Peyer's patch (tissue), 4 donors: ENCODE data around the gene ADAT3. TPM values are rescaled to one million over a fixed set of nuclear protein-coding genes. Genes with fewer than 3 reads are reported as not detected.

ENCODE experiments used
- DNase-seq, 3 donors: peaks; one replicate each; pipeline ENCODE4 v3.0.0-alpha.2; 2017 to 2019
- H3K27ac ChIP-seq, 4 donors: fragments of 200-600 bp; sonication (generic); one replicate each; pipeline ENCODE4 v1.5.1; 2016 to 2019
- H3K27me3 ChIP-seq, 2 donors: fragments of 200-600 bp; sonication (generic); one replicate each; pipeline ENCODE4 v1.5.1; 2019
- H3K36me3 ChIP-seq, 3 donors: fragments of 200-600 bp; sonication (generic); one replicate each; pipeline ENCODE4 v1.5.1; 2016 to 2019
- H3K4me1 ChIP-seq, 4 donors: fragments of 200-600 bp; sonication (generic); one replicate each; pipeline ENCODE4 v1.5.1; 2016 to 2019
- H3K4me3 ChIP-seq, 4 donors: fragments of 200-600 bp; sonication (generic); 1 replicate in 3 of 4; 2 replicates in 1 of 4; pipeline ENCODE4 v1.5.1; 2016 to 2019; ENCODE audit warnings: mild to moderate bottlenecking in 1 of 4
- H3K9me3 ChIP-seq, 4 donors: fragments of 200-600 bp; sonication (generic); one replicate each; pipeline ENCODE4 v1.5.1; 2016 to 2019; ENCODE audit warnings: mild to moderate bottlenecking in 1 of 4
- POLR2A ChIP-seq, 2 donors: fragments of 450-650 bp; IDR thresholded peaks; one replicate each; pipeline ENCODE4 v1.5.1; 2017; ENCODE audit warnings: antibody characterized with exemption in 2 of 2, mild to moderate bottlenecking in 2 of 2, moderate library complexity in 2 of 2
- total RNA-seq, 4 donors: library from RNA; depleted of rRNA; stranded (reverse); fragments of >200 nt; gene quantifications; one replicate each; pipeline ENCODE4 v1.1.0, GENCODE V29; 2016
- TF ChIP-seq, protein P1 (sequence below), 6 experiments: fragments of 450-650 bp in 4 of 6; fragments of 200-600 bp in 2 of 6; sonication (generic) in 1 of 6; IDR thresholded peaks; one replicate each; pipeline ENCODE4 v1.5.1; 2017 to 2019; ENCODE audit warnings: antibody characterized with exemption in 6 of 6, mild to moderate bottlenecking in 3 of 6, moderate library complexity in 1 of 6

ADAT3 gene
- total RNA-seq, 4 donors from 2014 or later: 18.2 to 33.3 (median 23.8) TPM

DNA sequence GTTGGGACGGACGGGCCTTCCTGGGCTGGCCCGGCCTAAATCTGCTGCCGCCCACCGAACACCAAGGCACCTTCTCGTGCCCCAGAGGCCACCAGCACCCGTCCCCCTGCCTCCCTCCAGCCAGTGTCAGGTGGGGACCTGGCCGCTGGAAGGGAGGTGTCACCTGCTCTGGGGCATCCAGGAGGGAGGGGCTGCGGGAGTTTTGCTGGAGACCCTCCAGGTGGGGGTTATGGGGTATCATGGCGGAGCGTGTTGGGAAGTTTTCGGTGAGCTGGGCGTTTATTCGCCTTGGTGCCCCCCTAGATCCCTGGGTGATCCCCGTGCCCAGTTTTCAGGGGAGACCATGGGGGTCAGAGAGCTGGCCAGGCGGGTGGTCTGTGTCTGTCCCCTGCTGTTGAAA is 45.4 kb downstream of the ADAT3 start:
- peaks cover 0 to 3% (median 0%) of the 10 kb centered on the region in 4 donors for H3K4me1 ChIP-seq
- no peak overlapping the region for H3K27ac ChIP-seq
- no peak overlapping the region for H3K4me3 ChIP-seq
- TF ChIP-seq, protein P1, sequence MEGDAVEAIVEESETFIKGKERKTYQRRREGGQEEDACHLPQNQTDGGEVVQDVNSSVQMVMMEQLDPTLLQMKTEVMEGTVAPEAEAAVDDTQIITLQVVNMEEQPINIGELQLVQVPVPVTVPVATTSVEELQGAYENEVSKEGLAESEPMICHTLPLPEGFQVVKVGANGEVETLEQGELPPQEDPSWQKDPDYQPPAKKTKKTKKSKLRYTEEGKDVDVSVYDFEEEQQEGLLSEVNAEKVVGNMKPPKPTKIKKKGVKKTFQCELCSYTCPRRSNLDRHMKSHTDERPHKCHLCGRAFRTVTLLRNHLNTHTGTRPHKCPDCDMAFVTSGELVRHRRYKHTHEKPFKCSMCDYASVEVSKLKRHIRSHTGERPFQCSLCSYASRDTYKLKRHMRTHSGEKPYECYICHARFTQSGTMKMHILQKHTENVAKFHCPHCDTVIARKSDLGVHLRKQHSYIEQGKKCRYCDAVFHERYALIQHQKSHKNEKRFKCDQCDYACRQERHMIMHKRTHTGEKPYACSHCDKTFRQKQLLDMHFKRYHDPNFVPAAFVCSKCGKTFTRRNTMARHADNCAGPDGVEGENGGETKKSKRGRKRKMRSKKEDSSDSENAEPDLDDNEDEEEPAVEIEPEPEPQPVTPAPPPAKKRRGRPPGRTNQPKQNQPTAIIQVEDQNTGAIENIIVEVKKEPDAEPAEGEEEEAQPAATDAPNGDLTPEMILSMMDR (IDR thresholded peaks at IDR 0.05): no peak
- no peak for TF ChIP-seq POLR2A (IDR thresholded peaks at IDR 0.05)
- no peaks in the 10 kb centered on the region for H3K27me3 ChIP-seq
- peaks cover 0 to 17% (median 0%) of the 10 kb centered on the region in 3 donors for H3K36me3 ChIP-seq
- no peak for DNase-seq
- H3K9me3 ChIP-seq: no peaks in the 10 kb centered on the region

DNA sequence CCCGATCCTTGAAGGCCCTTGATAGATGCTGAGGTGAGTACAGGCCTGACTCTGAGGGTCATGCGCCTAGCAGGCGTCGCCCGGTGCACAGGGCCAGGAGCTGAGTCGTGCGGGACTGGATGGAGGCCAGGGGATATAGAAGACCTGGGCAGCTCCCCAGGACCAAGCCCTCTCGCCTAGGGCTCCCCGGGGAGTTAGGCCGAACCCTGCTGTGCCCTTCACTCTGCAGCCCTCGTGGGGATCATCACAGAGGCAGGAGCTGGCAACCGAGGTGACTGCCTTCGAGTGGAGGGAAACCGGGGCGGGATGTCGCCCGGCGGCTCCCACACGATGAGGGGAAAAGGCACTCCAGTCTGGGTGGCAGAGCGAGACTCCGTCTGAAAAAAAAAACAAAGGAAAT is 47.4 kb downstream of the ADAT3 start:
- Histone ChIP-seq H3K4me3 (no peak overlapping the region), H3K27ac (no peak overlapping the region), H3K27me3 (no peaks in the 10 kb centered on the region), H3K36me3 (peaks cover 0 to 17% (median 0%) of the 10 kb centered on the region in 3 donors), H3K4me1 (no peaks in the 10 kb centered on the region), H3K9me3 (no peaks in the 10 kb centered on the region)
- no peak for TF ChIP-seq POLR2A (IDR thresholded peaks at IDR 0.05)
- TF ChIP-seq, protein P1 (IDR thresholded peaks at IDR 0.05): no peak
- no peak for DNase-seq

DNA sequence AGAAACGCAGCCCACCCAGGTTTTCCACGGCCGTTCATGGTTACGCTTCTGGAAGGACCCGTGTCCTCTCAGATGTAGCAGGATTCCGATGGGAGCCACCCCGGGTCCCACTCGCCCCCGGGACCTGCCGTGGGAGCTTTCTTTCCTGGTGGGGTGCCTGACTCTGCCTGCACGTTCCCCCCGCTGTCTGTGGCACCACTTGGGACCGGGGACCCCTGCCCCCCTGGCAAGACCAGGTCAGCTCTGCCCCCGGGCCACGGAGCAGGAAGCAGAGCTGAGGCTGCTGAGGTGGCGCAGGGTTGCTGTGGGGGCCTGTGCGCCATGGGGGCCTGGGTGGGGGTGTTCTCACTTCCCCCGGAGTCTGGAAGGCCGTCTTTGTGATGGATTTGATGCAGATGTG is 47.8 kb downstream of the ADAT3 start:
- Histone ChIP-seq H3K36me3 (peaks cover 0 to 17% (median 0%) of the 10 kb centered on the region in 3 donors), H3K4me3 (no peak overlapping the region), H3K27me3 (no peaks in the 10 kb centered on the region), H3K27ac (no peak overlapping the region), H3K9me3 (no peaks in the 10 kb centered on the region), H3K4me1 (no peaks in the 10 kb centered on the region)
- TF ChIP-seq, protein P1 (IDR thresholded peaks at IDR 0.05): no peak
- no peak for TF ChIP-seq POLR2A (IDR thresholded peaks at IDR 0.05)
- DNase-seq: no peak

DNA sequence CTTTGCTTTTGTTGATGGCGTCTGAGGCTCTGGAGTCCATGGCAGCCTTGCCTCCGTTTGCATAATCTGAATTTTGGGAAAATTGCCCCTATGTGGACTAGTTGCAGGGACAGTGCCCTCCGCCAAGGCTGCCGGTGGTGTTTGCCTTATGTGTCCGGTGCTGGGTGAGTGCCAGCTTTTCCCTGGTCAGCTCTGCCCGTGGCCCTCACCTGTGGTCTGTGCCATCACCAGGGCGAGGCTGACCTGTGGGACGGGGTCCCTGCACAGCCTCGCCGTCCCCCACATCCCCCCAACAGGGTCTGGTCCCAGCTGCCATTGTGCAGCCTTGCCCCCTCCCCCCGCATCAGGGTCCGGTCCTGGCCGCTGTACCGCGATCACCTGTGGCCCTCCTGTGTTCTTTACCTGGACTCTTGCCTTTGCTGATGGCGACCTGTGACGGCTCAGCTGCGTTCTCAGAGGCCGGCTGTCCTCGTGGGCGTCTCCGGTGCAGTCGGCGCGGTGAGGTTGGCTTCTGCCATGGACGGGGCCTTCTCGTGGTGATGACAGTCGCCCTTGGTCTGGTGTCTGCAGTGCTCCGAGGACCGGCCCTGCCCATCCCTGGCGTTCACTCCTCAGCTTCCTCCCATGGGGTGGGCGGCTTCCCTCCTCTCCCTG is 48.4 kb downstream of the ADAT3 start:
- Histone ChIP-seq H3K27ac (no peak overlapping the region), H3K27me3 (no peaks in the 10 kb centered on the region), H3K4me1 (no peaks in the 10 kb centered on the region), H3K9me3 (no peaks in the 10 kb centered on the region), H3K4me3 (no peak overlapping the region), H3K36me3 (peaks cover 0 to 17% (median 0%) of the 10 kb centered on the region in 3 donors)
- DNase-seq: no peak
- TF ChIP-seq, protein P1 (IDR thresholded peaks at IDR 0.05): no peak
- TF ChIP-seq POLR2A (IDR thresholded peaks at IDR 0.05): no peak

DNA sequence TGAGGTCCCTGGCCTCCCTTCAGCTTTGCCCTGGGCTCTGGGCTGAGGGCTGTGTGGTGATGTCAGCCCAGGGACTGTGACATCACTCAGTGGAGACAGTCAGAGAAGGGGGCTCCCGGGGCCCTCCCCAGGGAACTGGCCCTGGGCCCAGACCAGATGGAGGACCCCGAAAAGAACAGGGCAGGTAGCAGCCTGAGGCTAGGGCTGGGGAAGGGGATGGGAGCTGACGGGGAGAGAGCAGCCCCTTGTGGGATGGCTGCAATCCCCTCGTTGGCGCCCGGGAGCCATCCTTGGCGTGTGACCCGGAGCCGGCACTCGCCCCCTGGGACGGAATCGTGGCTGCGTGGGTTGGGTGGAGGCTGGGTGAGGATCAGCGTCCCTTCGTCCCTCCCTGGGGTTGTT is 49.3 kb downstream of the ADAT3 start:
- no peaks in the 10 kb centered on the region for H3K9me3 ChIP-seq
- H3K27me3 ChIP-seq: no peaks in the 10 kb centered on the region
- no peak overlapping the region for H3K27ac ChIP-seq
- DNase-seq: no peak
- peaks cover 0 to 17% (median 0%) of the 10 kb centered on the region in 3 donors for H3K36me3 ChIP-seq
- no peak overlapping the region for H3K4me3 ChIP-seq
- TF ChIP-seq, protein P1 (IDR thresholded peaks at IDR 0.05): no peak
- no peak for TF ChIP-seq POLR2A (IDR thresholded peaks at IDR 0.05)
- H3K4me1 ChIP-seq: no peaks in the 10 kb centered on the region
